Transverse colon (tissue), 4 donors: ENCODE data around the gene FAF2. TPM values are rescaled to one million over a fixed set of nuclear protein-coding genes. Genes with fewer than 3 reads are reported as not detected.

ENCODE experiments used
- DNase-seq: peaks from one replicate; pipeline ENCODE4 v3.0.0-alpha.2; 2019
- H3K27ac ChIP-seq, 4 donors: fragments of 200-600 bp; sonication (generic); 2 replicates each; pipeline ENCODE4 v1.5.1; 2016 to 2018; ENCODE audit warnings: inconsistent platforms in 4 of 4
- H3K27me3 ChIP-seq: fragments of 200-600 bp; sonication (generic); 2 replicates; pipeline ENCODE4 v1.5.1; 2017; ENCODE audit warnings: inconsistent platforms
- H3K36me3 ChIP-seq, 4 donors: fragments of 200-600 bp; sonication (generic); 2 replicates each; pipeline ENCODE4 v1.5.1; 2017 to 2019; ENCODE audit warnings: inconsistent platforms in 4 of 4
- H3K4me1 ChIP-seq, 4 donors: fragments of 200-600 bp; sonication (generic); 2 replicates each; pipeline ENCODE4 v1.5.1; 2017 to 2020; ENCODE audit warnings: inconsistent platforms in 4 of 4
- H3K4me3 ChIP-seq, 4 donors: fragments of 200-600 bp; sonication (generic); 1 replicate in 1 of 4; 2 replicates in 3 of 4; pipeline versions ENCODE4 v1.5.1 to v1.6.1; 2017 to 2019; ENCODE audit warnings: inconsistent platforms in 4 of 4
- H3K9me3 ChIP-seq, 2 donors: fragments of 200-600 bp; sonication (generic); 2 replicates each; pipeline ENCODE4 v1.5.1; 2017 to 2019; ENCODE audit warnings: inconsistent platforms in 2 of 2
- EP300 ChIP-seq: sonication (generic); formaldehyde crosslinking; IDR thresholded peaks from one replicate; pipeline ENCODE4 v1.6.1; 2017; ENCODE audit warnings: antibody characterized with exemption, low read depth
- POLR2A ChIP-seq: fragments of 450-650 bp; IDR thresholded peaks from one replicate; pipeline ENCODE4 v1.6.1; 2016; ENCODE audit warnings: antibody characterized with exemption, mild to moderate bottlenecking, moderate library complexity
- POLR2AphosphoS5 ChIP-seq, 3 donors: sonication (generic); formaldehyde crosslinking; IDR thresholded peaks; one replicate each; pipeline ENCODE4 v1.6.1; 2016; ENCODE audit warnings: antibody characterized with exemption in 3 of 3
- WGBS, 2 donors: methylation state at CpG; one replicate each; pipeline ENCODE4 v1.1.5; 2018; ENCODE audit warnings: low coverage in 1 of 2; 5-methylcytosine and 5-hydroxymethylcytosine counted together
- in situ Hi-C, 4 donors: fragments of 200-750 bp; cut with MboI; loops; one replicate each; pipeline versions ENCODE4 v1.15.0 to v1.15.1; 2017; ENCODE audit warnings: low sequenced_read_pairs in 3 of 4, low pct_ligation_motif_present in 1 of 4, low pct_unique_long_range_greater_than_20kb in 1 of 4
- intact Hi-C: fragments of 100-400 bp; cut with DNase I; formaldehyde crosslinking; loops from one replicate; pipeline ENCODE4 v1.15.1; 2023; ENCODE audit warnings: low total_unique reads
- total RNA-seq, 4 donors: library from RNA; depleted of rRNA; stranded (reverse); fragments of >200 nt; gene quantifications; one replicate each; pipeline ENCODE4 v1.1.0, GENCODE V29; 2016
- TF ChIP-seq, protein P1 (sequence below), 5 experiments: fragments of 200-600 bp in 3 of 5; fragments of 450-650 bp in 2 of 5; sonication (generic) in 3 of 5; IDR thresholded peaks; 1 replicate in 2 of 5; 2 replicates in 3 of 5; pipeline ENCODE4 v1.5.1; 2016 to 2017; ENCODE audit warnings: antibody characterized with exemption in 5 of 5, inconsistent platforms in 3 of 5, mild to moderate bottlenecking in 2 of 5, moderate library complexity in 1 of 5

FAF2 gene
- total RNA-seq, 4 donors from 2014 or later, result 3.8 to 32.4 (median 26.5) TPM

DNA sequence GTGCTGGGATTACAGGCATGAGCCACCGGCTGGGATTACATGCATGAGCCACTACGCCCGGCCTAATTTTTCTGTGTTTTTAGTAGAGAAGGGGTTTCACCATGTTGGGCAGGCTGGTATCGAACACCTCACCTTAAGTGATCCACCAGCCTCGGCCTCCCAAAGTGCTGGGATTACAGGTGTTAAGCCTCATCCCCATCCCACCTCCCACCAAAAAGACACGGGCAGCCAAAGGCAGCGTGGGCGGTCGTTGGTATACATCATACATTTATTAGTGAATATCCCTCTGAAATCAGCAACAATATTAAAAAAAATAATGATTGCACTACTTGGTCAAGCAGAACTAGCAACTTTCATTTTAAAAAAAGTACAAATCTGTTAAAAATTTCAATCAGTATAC lies 78.3 kb downstream of the FAF2 start:
- WGBS, 2 donors, result 90 to 93% methylated on average over 6 to 9 of the region's 9 CpGs
- Histone ChIP-seq H3K27ac (no peak overlapping the region), H3K27me3 (no peaks in the 10 kb centered on the region), H3K4me1 (peaks cover 0 to 9% (median 2%) of the 10 kb centered on the region in 4 donors), H3K4me3 (no peak overlapping the region), H3K9me3 (no peaks in the 10 kb centered on the region), H3K36me3 (peaks cover 0 to 24% (median 7%) of the 10 kb centered on the region in 4 donors)
- DNase-seq, result no peak
- TF ChIP-seq EP300 (no peak), POLR2AphosphoS5 (IDR thresholded peaks at IDR 0.05) (no peak), POLR2A (no peak)
- TF ChIP-seq, protein P1, sequence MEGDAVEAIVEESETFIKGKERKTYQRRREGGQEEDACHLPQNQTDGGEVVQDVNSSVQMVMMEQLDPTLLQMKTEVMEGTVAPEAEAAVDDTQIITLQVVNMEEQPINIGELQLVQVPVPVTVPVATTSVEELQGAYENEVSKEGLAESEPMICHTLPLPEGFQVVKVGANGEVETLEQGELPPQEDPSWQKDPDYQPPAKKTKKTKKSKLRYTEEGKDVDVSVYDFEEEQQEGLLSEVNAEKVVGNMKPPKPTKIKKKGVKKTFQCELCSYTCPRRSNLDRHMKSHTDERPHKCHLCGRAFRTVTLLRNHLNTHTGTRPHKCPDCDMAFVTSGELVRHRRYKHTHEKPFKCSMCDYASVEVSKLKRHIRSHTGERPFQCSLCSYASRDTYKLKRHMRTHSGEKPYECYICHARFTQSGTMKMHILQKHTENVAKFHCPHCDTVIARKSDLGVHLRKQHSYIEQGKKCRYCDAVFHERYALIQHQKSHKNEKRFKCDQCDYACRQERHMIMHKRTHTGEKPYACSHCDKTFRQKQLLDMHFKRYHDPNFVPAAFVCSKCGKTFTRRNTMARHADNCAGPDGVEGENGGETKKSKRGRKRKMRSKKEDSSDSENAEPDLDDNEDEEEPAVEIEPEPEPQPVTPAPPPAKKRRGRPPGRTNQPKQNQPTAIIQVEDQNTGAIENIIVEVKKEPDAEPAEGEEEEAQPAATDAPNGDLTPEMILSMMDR (IDR thresholded peaks at IDR 0.05), result no peak
- intact Hi-C loops (no loop called here), in situ Hi-C loops (no loop called here)

DNA sequence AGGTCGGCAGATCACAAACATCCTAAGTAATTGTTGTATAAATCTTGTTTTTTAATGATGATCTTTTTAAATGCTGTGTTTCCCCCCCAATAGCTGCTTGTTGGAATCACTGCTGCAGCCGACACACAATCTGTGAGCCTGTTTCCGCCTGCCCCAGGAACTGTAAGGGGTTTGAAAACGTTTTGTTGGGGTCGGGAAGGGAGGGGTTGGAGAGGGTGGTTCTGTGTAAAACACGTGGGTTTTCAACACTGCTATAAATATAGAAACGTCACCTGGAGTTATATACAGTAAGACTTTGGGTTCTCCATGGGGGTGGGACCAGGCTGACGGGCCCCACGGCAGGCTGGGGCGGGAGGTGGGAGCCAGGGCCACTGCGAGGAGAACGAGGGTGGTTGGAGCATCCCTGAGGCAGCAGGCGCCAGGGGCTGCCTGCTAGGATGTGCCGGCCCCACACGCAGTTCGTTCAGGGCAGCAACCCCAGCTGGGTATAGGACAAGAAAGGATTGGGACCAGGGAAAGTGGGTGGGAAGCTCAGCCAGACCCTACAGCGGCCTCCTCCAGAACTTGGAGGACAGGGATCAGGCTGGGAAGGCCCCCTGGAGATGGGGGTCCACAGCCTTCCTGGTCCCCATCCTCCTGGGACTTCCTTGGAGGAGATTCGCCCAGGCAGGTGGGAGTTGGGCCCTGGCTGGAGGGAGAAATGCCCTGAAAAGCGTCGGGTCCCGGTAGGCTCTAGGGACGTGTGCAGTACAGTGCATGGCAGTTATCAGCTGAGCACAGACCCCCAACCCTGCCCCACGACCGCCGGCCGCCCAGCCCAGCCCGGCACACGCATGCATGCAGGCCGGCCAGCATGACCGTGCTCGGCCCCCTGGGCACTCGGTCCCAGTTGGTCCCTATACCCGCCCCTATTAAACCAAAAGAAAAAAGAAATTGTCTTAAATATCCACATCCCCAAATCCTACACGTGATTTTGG lies 79.3 kb downstream of the FAF2 start:
- Histone ChIP-seq H3K9me3 (no peaks in the 10 kb centered on the region), H3K36me3 (peaks cover 0 to 24% (median 7%) of the 10 kb centered on the region in 4 donors), H3K4me1 (peaks cover 0 to 18% (median 3%) of the 10 kb centered on the region in 4 donors), H3K4me3 (no peak overlapping the region), H3K27ac (no peak overlapping the region), H3K27me3 (no peaks in the 10 kb centered on the region)
- 85% methylated on average over 24 to 33 of the region's 34 CpGs for WGBS, 2 donors
- intact Hi-C loops (no loop called here), in situ Hi-C loops (no loop called here)
- DNase-seq, result no peak
- TF ChIP-seq, protein P1 (IDR thresholded peaks at IDR 0.05), result no peak
- TF ChIP-seq POLR2A, result no peak
- no peak for TF ChIP-seq POLR2AphosphoS5 (IDR thresholded peaks at IDR 0.05)
- no peak for TF ChIP-seq EP300

DNA sequence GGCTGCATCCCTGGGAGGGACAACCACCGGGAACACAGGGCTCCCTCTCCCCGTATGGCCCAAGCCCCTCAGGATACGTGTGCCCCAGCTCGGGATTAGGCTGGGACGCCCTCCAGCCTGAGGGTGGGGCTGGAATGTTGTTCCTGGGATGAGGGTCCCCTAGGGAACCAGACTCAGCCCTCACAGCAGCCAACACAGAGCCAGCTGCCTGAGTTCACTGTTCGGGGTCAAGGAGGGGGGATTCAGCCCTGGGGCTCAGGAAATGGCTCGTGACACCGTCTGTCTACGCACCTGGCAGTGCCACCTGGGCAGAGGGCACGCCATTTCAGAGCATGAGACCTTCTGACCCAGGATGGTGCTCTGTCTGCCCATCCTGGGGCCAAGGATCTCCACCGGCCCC lies 80.1 kb downstream of the FAF2 start:
- TF ChIP-seq POLR2A (no peak), POLR2AphosphoS5 (IDR thresholded peaks at IDR 0.05) (no peak), EP300 (no peak)
- TF ChIP-seq, protein P1 (IDR thresholded peaks at IDR 0.05), result no peak
- H3K4me1 ChIP-seq, result peaks cover 7 to 25% (median 10%) of the 10 kb centered on the region in 4 donors
- in situ Hi-C loops, result no loop called here
- H3K4me3 ChIP-seq, result no peak overlapping the region
- peaks cover 0 to 24% (median 7%) of the 10 kb centered on the region in 4 donors for H3K36me3 ChIP-seq
- H3K27me3 ChIP-seq, result no peaks in the 10 kb centered on the region
- DNase-seq, result no peak
- H3K9me3 ChIP-seq, result no peaks in the 10 kb centered on the region
- H3K27ac ChIP-seq, result no peak overlapping the region
- intact Hi-C loops, result no loop called here
- WGBS, 2 donors, result 87% methylated on average over 10 of the region's 11 CpGs; no CpG with 5 or more reads in 1 of the 2 donors

DNA sequence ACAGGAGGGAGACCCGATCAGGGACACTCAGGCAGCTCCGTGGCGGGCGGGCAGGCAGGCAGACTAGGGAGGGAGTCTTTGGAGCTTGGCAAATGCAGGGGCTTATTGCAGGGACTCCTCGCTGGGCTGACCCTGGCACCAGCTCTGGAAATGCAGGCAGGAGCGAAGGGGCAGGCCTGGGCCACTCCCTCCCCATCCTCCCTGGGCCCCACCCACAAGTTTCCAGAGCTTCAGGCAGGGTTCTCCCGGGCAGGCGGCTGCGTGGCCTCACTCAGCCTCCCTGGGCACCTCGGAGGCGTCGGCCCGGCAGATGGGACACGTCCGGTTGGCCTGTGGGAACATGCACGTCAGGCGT lies 80.6 kb downstream of the FAF2 start:
- TF ChIP-seq, protein P1 (IDR thresholded peaks at IDR 0.05), result no peak
- TF ChIP-seq POLR2AphosphoS5 (IDR thresholded peaks at IDR 0.05), result no peak
- no peak for TF ChIP-seq POLR2A
- Histone ChIP-seq H3K4me3 (no peak overlapping the region), H3K36me3 (peaks cover 0 to 24% (median 7%) of the 10 kb centered on the region in 4 donors), H3K9me3 (no peaks in the 10 kb centered on the region), H3K27me3 (no peaks in the 10 kb centered on the region), H3K27ac (no peak overlapping the region), H3K4me1 (peaks cover 11 to 29% (median 14%) of the 10 kb centered on the region in 4 donors)
- intact Hi-C loops, result no loop called here
- in situ Hi-C loops, result no loop called here
- 78% methylated on average over 11 of the region's 17 CpGs; no CpG with 5 or more reads in 1 of the 2 donors for WGBS, 2 donors
- no peak for DNase-seq
